RKO (cell line): ENCODE results near the gene DPP6.

Experiments
- DNase-seq: peaks from one replicate; pipeline ENCODE4 v3.0.0-alpha.2; 2016; ENCODE audit warnings: low spot score

DPP6 gene

DNA sequence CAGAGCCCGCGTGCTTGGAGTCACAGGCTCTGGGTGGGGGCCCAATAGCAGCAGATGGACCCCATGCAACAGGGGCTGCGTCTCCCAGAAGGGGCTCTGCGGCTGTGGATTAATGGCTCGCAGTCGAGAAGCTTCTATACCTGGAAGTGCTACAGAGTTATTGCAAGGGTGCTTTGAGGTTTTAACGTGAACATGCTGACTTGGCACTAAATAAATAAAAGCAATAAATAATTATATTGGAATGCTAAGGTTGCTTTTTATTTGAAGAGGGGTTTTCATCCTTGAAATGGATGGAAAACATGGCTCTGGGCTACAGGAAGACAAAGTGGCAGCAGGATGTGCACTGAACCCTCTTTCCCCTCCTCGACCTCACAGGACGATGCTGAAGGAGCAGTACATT, 828.3 kb downstream of the DPP6 start:
- no peak for DNase-seq

DNA sequence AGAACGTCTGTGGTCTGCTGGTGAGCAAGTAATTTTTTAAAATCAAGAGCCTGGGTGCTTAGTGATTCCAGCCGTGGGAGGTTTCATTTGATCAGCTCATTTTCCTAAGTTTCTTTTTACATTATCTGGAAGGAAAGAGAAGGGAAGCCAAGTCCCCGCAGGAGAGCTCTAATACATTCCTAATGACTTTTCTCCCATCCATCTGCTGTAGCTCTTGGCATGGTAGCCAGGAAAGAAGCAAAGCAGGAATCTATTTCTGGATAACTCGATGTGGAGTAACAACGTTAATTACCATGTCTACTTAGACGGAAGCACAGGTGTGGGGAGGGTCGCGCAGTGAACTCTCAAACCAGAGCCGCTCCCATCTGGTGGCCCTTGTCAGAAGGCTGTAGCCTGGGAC, 828.8 kb downstream of the DPP6 start:
- no peak for DNase-seq

- DNase-seq, result no peak
Observed at GRCh38 chr7:154881526-154881925, 829.3 kb downstream of the DPP6 start.

- no peak for DNase-seq
Observed at GRCh38 chr7:154882931-154883474, 830.8 kb downstream of the DPP6 start.

- DNase-seq, result no peak
Observed at GRCh38 chr7:154884348-154884920, 832.2 kb downstream of the DPP6 start.

DNA sequence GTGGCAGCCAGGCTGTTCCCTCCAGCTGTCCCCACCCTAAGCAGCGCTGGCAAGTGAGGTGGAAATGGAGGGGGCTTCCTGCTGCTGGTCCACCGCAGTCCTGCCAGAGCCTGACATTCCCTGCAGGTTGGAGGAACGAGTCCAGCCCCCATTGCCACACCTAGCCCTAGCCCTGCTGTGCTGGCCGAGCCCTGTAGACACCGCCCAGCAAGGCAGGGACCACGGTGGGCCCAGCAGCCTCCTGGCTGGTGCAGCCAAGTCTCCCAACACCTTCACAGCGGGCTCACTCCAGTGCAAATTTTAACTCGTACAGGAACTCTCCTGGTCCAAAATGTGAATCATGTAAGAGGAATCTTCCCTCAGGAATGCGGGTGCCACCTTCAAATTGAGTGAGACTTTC, 834.4 kb downstream of the DPP6 start:
- no peak for DNase-seq

GRCh38 chr7:154888690-154889089, 836.5 kb downstream of the DPP6 start:
- DNase-seq, result no peak

DNA sequence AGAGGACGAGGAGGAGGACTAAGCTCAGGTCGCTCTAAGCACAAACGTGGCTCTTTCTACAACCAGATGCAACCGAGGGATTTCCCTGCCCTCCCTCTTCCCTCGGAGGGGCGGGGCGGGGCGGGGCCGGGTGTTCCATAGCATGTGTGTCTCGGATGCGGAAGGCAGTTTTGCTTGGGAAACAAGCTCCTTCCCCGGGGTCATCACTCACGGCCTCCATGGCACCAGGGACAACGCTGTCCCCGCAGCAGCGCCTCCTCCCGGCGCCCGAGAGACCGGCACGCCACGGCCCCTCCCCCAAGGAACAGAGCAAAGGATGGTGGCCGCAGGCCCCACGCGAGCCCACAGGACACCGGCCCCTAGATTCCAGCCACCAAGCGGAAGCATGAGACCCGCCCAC, 840.3 kb downstream of the DPP6 start:
- DNase-seq, result no peak

GRCh38 chr7:154896076-154896475, 843.9 kb downstream of the DPP6 start:
- DNase-seq, result no peak

GRCh38 chr7:154898973-154899855, 847.0 kb downstream of the DPP6 start:
- DNase-seq, result no peak

DNA sequence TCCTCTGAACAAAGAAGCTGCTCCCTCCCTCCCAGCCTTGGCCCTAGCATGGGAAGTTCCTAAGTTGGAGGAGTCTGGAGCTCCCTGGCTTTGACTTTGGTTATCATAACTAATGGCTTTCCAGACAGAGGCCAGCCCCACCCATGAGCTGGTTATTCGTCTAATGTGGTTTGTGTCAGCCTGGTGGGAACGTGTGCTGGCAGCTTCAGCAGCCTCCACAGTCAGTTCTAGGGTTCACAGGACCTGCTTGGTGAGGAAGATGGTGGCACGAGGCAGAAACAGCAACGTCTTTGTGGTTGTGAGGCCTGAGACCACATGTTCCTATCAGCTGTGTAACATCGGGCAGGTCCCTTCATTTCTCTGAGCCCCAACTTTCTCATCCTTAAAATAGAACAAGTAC, 847.7 kb downstream of the DPP6 start:
- no peak for DNase-seq

GRCh38 chr7:154902600-154903082, 850.4 kb downstream of the DPP6 start:
- no peak for DNase-seq

GRCh38 chr7:154903083-154903731, 851.0 kb downstream of the DPP6 start:
- DNase-seq, result no peak

DNA sequence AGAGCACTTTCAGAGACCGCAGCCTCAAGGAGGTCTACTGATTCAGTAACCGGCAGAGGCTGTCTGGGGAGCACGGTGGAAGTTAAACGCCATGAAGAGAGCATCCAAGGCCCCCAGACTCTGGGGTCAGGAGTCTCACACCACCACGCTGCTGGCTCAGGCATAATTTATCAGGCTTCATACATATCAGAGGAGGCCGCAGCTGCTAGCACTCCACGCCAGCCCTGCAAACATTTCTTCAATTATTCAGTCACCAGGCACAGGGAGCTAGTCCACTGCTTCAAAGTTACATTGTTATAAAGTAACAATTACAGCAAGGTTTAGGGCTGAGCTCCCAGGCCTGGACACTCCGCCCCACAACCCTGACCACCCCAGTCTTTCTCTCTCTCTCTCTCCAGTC, 852.9 kb downstream of the DPP6 start:
- no peak for DNase-seq

DNA sequence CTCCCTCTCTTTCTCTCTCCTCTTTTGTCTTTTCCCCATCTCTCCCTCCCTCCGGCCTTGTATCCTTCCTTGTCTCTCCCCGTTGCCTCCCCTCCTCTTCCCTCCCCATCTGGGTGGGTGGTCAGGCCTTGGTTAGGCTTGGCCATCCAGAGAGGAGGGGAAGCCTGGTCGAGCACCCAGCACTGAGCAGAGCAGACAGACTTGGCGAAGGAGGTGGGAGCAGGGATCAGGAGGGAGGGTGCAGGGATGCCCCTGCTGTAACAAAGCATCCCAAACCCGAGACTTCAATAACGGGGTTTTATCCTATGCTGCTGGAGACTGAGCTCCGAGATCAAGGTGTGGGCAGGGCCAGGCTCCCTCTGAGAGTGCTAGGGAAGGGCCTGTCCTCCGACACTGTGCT, 853.4 kb downstream of the DPP6 start:
- DNase-seq, result no peak

DNA sequence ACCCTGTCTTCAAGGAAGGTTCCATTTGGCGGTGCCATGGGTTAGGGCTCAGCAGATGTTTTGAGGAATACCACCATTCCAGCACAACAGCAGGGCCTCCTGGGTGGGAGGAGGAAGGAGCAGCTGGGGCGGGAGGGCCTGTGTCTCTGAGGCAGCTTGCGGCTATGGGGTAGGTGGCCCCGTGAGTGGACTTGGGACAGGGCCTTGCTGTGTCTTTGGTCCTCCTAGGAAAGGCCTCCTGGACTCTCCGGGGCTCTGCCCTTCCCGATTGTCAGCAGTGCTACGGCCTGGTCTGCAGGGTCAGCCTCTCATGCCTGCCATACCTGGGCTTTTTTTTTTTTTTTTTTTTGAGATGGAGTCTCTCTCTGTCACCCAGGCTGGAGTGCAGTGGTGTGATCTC, 854.0 kb downstream of the DPP6 start:
- no peak for DNase-seq

- DNase-seq, result no peak
Observed at GRCh38 chr7:154906736-154907355, 854.6 kb downstream of the DPP6 start.

DNA sequence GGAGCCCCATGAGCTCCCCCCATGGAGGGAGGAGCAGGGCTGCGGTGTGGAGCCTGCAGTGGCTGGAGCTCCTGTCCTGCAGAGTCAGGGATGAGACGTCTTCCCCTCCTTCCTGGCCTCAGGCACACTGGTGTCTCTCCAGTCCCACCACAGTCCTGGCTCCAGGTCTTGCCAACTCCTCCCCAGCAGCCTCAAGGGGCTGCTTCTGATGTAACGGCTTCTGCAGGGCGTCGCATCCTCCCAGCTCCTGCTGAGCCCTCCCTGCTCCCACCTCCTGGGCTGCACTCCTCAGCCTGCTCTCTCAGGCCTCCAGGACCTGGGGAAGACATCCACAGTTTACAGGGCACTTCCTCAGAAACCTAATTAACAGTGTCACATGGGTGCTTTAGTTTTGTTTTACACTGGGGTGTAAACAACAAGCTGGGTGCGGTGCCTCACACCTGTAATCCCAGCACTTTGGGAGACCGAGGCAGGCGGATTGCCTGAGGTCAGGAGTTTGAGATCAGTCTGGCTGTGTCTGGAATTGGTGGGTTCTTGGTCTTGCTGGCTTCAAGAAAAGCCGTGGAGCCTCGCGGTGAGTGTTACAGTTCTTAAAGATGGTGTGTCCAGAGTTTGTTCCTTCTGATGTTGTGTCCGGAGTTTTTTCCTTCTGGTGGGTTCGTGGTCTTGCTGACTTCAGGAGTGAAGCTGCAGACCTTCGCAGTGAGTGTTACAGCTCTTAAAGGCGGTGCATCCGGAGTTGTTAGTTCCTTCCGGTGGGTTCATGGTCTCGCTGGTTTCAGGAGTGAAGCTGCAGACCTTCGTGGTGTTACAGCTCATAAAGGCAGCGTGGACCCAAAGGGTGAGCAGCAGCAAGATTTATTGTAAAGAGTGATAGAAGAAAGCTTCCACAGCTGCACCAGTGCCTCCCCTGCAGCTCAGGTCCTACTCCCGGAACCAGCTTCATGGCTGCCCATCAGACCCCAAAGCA, 855.7 kb downstream of the DPP6 start:
- no peak for DNase-seq

DNA sequence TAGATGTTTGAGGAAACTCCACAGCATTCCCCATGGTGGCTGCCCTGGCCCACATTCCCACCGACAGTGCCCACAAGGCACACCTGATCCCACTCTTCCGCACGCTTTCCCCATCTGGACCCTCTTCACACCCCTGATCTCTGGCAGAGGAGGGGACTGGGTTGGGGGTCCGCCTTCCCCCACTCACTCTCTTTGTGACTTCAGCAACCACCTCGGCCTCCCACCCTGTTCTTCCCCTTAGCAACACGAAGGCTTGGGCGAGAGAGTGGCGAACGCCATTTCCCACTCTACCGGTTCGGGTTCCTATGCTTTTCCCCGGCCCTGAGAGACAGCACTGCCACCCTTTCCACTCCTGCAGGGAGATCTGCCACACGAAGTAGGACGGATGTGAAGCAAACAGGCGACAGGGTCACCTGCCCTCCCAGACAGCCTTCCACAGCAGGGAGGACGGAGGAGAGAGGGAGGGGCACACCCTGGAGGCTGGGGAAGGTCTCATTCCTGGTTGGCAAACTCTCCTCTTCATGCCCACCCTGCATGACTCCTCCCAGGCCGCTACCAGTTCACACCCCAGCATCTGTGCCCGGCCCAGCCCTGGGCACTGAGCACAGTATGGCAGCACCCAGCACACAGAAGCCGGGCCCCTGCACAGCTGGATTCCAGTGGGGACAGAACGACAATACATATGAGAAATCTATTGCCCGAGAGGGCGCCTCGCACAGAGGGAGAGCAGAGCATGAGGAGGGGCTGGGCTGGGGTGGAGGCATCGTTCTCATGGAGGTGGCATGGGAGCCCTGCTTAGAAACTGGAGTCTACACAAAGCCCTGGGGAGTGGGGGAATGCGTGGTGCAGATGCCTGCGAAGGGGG, 857.3 kb downstream of the DPP6 start:
- DNase-seq, result no peak

GRCh38 chr7:154910125-154910524, 857.9 kb downstream of the DPP6 start:
- no peak for DNase-seq
